Hippocampal formation (tissue), 2 donors: ENCODE data around the gene COG4.

Experiments used
- DNase-seq, 2 donors: peaks; one replicate each; lab custom pipeline; 2025; lab: John Stamatoyannopoulos, UW

Gene COG4

DNA sequence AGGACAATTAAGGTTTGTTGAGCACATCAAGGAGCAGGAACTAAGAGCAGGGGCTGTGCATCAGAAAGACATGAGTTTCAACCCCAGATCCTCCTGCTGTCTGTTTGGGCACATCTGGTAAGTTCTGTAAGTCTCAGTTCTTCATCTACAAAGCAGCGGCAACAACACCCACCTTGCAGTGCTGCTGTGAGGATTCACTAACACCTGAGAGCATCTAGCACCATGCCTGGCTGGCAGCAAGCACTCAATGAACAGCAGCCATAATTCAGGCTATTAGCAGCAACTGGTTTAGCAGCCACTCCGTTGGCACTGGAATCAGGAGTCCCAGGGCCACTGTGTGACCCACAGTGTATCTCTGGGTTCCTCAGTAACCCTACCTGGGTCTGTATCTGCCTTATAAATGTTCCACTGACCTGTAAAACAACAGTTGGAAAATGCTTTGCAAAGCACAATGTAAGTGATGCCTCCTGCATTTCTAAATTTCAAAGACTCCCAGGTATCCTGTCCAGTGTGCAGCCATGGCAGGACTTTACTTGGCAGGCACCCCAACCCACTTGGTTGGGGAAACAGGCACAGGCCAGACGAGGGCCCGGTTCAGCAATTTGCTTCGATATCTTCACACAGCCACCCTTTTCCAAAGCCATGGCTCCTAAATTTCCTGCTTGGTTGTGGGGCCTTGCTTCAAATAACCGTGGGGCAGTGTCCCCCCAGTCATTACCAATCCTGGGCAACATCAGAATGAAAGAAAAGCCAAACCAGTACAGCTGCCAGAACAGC is 88.7 kb downstream of the COG4 start:
- DNase-seq = no peak

DNA sequence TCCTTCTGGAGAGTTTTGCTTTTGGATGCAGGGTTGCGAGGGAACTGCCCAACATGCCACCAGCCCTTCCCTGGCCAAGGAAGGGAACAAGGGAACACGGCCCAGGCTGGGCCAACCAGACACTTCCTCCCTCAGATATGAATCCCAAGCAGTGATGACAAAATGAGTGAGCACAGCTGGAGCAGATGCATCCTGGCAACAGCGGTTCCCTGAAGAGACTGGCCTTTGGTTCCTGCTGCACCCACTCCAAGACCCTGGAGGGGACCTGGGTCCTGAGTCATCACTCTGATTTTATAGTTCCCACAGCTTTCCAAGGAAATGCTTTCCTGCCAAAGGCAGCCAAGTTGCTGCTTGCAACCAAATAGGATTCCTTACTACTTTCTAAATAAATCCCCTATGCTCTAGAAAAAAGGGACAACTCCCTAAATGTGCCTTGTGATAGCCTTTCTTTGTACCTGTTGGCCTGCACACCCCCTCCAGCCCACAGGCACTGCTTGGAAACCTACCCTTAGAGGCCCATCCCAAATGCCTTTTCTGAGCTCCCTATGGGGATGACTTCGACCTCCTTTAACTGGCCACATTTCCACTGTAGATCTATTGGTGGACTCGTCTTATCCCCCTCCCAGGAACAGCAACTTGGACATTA is 89.8 kb downstream of the COG4 start:
- DNase-seq = no peak

DNA sequence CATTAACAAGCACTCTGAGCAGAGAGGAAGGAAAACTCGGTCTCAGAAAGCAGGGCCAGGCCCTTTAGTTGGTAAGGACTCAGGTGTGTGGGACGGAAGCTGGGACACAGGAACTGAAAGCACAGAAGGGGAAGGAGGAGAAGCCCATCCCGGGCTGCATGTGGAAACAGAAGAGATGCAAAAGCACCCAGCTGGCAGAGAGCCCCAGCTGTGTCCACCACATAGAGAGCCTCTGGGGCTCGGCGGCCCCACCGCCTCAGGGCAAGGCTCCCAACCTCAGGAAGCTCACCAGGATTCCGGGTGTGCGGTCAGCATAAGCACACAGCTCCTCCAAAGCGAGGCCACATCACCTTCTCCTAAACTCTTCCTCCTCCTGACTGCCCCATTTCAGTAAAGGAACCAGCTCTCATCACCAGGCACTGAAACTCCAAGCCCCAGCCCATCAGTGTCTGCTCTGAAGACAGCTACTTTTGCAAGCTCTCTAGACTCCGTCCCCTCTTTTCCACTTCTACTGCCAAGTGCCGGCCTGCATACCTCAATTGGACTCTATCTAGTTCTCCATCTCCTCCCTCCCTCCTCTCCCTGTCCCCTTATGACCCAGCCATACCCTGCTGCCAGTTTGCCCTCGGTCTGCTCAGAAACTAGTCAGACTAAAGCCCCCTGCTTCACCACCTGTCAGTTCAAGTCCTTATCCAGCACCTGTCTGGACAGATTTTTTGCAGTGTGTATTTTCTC is 90.5 kb downstream of the COG4 start:
- no peak for DNase-seq

DNA sequence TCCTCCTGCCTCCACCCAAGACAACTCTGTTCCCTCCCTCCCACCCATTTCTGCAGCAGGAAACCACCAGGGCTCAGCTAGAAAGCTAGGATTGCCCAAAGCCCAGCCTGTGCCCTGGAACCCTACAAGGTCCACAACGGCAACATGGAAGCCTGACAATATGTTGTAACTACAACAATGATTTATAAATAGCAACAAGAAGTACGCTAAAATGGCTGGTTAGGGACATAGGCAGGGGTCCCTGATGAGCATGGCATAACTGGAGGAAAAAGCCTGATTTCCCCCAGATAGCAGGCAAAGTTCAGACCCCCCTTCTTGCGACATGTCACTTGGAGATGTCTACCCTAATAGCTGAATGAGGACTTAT is 91.0 kb downstream of the COG4 start:
- DNase-seq = no peak

DNA sequence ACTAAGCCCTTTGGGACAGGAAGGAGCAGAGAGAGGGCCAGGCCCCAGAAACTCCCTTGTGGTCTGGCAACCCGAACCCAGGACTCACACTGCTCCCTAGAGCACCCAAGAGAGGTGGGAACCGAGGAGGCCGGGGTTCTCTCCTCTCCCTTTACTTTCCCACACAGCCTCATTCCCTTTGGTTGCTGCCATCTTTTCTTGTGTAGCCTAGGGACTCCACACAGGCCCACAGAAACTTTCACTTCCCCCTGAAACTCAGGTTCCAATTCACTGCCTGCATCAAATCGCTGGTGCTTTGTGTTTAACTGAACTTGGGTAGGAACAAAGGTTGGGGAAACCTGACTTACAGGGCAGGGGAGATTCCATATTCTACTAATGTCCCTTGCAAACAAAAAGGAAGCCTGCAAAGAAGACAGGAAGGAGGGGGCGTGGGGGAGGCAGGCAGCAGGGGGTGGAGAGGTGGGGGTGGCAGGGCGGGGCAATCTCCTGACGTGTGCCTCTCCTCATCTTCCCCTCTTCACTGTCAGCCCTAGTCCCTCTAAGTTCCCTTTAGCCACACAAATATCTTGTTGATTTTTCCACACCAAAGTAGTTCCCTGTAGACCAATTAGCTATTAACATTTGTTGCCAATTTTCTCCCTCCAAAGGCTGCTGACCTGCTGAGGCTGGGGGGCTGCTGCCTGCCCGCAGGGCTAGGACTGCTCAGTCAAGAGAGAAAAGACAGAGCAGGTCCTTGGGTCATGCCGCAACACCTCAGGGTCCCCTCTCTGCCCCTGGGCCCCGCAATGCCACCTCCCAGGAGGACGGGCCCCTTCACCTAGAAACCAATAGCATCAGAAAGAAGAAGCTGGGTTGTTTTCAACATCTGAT is 92.5 kb downstream of the COG4 start:
- DNase-seq = no peak
